GM19395 (cell line): ENCODE measurements around the gene NPLOC4.
"Not testable (repeated sequence)": the region's sequence is repeated elsewhere in the genome, so short reads cannot be mapped to it uniquely, and the experiment has no call there.

Experiments used
- ATAC-seq: cut with Tn5 transposase; IDR thresholded peaks from one replicate; pipeline ENCODE4 v1.9.1; 2021; ENCODE audit warnings: mild to moderate bottlenecking, moderate library complexity; ENCODE audit not compliant: unreplicated experiment

NPLOC4 gene

GRCh38 chr17:81589612-81590011, 47.3 kb downstream of the NPLOC4 start:
- ATAC-seq, result no peak

- no peak for ATAC-seq
Observed at GRCh38 chr17:81586096-81586495, 50.8 kb downstream of the NPLOC4 start.

GRCh38 chr17:81584771-81585170, 52.1 kb downstream of the NPLOC4 start:
- not testable (repeated sequence) for ATAC-seq

- no peak for ATAC-seq
Observed at GRCh38 chr17:81583589-81584342, 53.1 kb downstream of the NPLOC4 start.

- ATAC-seq, result no peak
Observed at GRCh38 chr17:81582749-81583148, 54.2 kb downstream of the NPLOC4 start.

- no peak for ATAC-seq
Observed at GRCh38 chr17:81582341-81582740, 54.6 kb downstream of the NPLOC4 start.

GRCh38 chr17:81581758-81582157, 55.2 kb downstream of the NPLOC4 start:
- no peak for ATAC-seq

GRCh38 chr17:81580481-81580880, 56.4 kb downstream of the NPLOC4 start:
- ATAC-seq, result no peak

- ATAC-seq, result no peak
Observed at GRCh38 chr17:81579821-81580321, 57.0 kb downstream of the NPLOC4 start.

- ATAC-seq, result no peak
Observed at GRCh38 chr17:81579298-81579697, 57.6 kb downstream of the NPLOC4 start.

GRCh38 chr17:81578561-81579225, 58.2 kb downstream of the NPLOC4 start:
- no peak for ATAC-seq

- no peak for ATAC-seq
Observed at GRCh38 chr17:81578038-81578441, 58.9 kb downstream of the NPLOC4 start.

- ATAC-seq, result no peak
Observed at GRCh38 chr17:81577278-81578000, 59.5 kb downstream of the NPLOC4 start.

GRCh38 chr17:81576621-81577277, 60.2 kb downstream of the NPLOC4 start:
- ATAC-seq, result no peak

- no peak for ATAC-seq
Observed at GRCh38 chr17:81575836-81576235, 61.1 kb downstream of the NPLOC4 start.

- ATAC-seq, result no peak
Observed at GRCh38 chr17:81574643-81574956, 62.3 kb downstream of the NPLOC4 start.

GRCh38 chr17:81573794-81574642, 62.9 kb downstream of the NPLOC4 start:
- no peak for ATAC-seq

GRCh38 chr17:81572563-81573168, 64.2 kb downstream of the NPLOC4 start:
- ATAC-seq, result no peak

GRCh38 chr17:81570964-81571363, 65.9 kb downstream of the NPLOC4 start:
- no peak for ATAC-seq

- ATAC-seq, result no peak
Observed at GRCh38 chr17:81569986-81570514, 66.9 kb downstream of the NPLOC4 start.
